HG02943 (cell line): ENCODE data around the gene HSPB2.
"Not testable (repeated sequence)": the region's sequence is repeated elsewhere in the genome, so short reads cannot be mapped to it uniquely, and the experiment has no call there.

ENCODE experiments used
- ATAC-seq: cut with Tn5 transposase; IDR thresholded peaks from one replicate; pipeline ENCODE4 v1.9.1; 2021; ENCODE audit warnings: mild to moderate bottlenecking, low read depth, moderate library complexity; ENCODE audit not compliant: unreplicated experiment

Gene HSPB2

GRCh38 chr11:111913031-111913861 is 712 bp downstream of the HSPB2 start:
- no peak for ATAC-seq

GRCh38 chr11:111913997-111914396 is 1.5 kb downstream of the HSPB2 start:
- no peak for ATAC-seq

GRCh38 chr11:111916768-111917167 is 4.2 kb downstream of the HSPB2 start:
- ATAC-seq, result no peak

GRCh38 chr11:111917312-111917711 is 4.8 kb downstream of the HSPB2 start:
- ATAC-seq, result no peak

- ATAC-seq, result no peak
These were observed 5.3 kb downstream of the HSPB2 start for GRCh38 chr11:111917788-111918187.

- ATAC-seq, result no peak
These were observed 6.1 kb downstream of the HSPB2 start, which contains the start of gene C11orf52 for GRCh38 chr11:111918390-111919256. C11orf52 (plus strand) TSS chr11:111918913; CDS start chr11:111918973, 60 bp downstream.

GRCh38 chr11:111920908-111921307 is 8.4 kb downstream of the HSPB2 start:
- ATAC-seq, result no peak

- ATAC-seq, result no peak
These were observed 9.2 kb downstream of the HSPB2 start for GRCh38 chr11:111921541-111922230.

- ATAC-seq, result no peak
These were observed 10.3 kb downstream of the HSPB2 start for GRCh38 chr11:111922803-111923202.

GRCh38 chr11:111923351-111923788 is 10.8 kb downstream of the HSPB2 start:
- no peak for ATAC-seq

- ATAC-seq, result no peak
These were observed 11.4 kb downstream of the HSPB2 start for GRCh38 chr11:111923951-111924350.

GRCh38 chr11:111925953-111926352 is 13.4 kb downstream of the HSPB2 start:
- no peak for ATAC-seq

- peak; percentile 92 for ATAC-seq
These were observed 14.2 kb downstream of the HSPB2 start for GRCh38 chr11:111926505-111927391.

GRCh38 chr11:111930472-111930871 is 17.9 kb downstream of the HSPB2 start:
- no peak for ATAC-seq

GRCh38 chr11:111932611-111932950 is 20.0 kb downstream of the HSPB2 start:
- ATAC-seq, result no peak

GRCh38 chr11:111933176-111933575 is 20.6 kb downstream of the HSPB2 start:
- ATAC-seq, result not testable (repeated sequence)

- ATAC-seq, result no peak
These were observed 21.3 kb downstream of the HSPB2 start for GRCh38 chr11:111933872-111934271.

GRCh38 chr11:111934306-111934705 is 21.8 kb downstream of the HSPB2 start:
- no peak for ATAC-seq

- ATAC-seq, result no peak
These were observed 22.9 kb downstream of the HSPB2 start for GRCh38 chr11:111935317-111936039.
